A549 treated with CORT108297 at 1 μM for 4 hours (cell line): Measurements from ENCODE around the gene ZFYVE21. TPM values are rescaled to one million over a fixed set of nuclear protein-coding genes. Genes with fewer than 3 reads are reported as not detected.

Source experiments
- total RNA-seq: library from RNA; stranded (reverse); fragments of 200-300 nt; extraction: Qiagen RNA extraction; gene quantifications from 5 replicates; pipeline ENCODE4 v1.2.3, GENCODE V29; 2022

The ZFYVE21 gene
- total RNA-seq: 33.3 to 44.8 TPM (median 37.8 TPM) in 5 replicates

GRCh38 chr14:103715052-103716000, at the start of gene ZFYVE21, which contains the start of gene XRCC3:
ZFYVE21 (plus strand) TSS chr14:103715810; CDS start chr14:103715842, 32 bp downstream.
XRCC3 (minus strand) TSS chr14:103715451; CDS start chr14:103711087, 4,364 bp downstream.

Other genes with a start within 250 kb of the ZFYVE21 start
- gene CKB, start 193.0 kb upstream of the ZFYVE21 start, total RNA-seq: 65.2 to 111 TPM (median 100 TPM) in 5 replicates
- 15.7 to 32.6 TPM (median 29.5 TPM) in 5 replicates for gene TRMT61A, start 186.6 kb upstream of the ZFYVE21 start, total RNA-seq
- gene BAG5, start 153.2 kb upstream of the ZFYVE21 start, total RNA-seq: 20.9 to 24.1 TPM (median 23.2 TPM) in 5 replicates
- gene COA8, start 152.8 kb upstream of the ZFYVE21 start, total RNA-seq: 49.6 to 54.3 TPM (median 52.7 TPM) in 5 replicates
- gene KLC1, start 86.6 kb upstream of the ZFYVE21 start, total RNA-seq: 90.6 to 121 TPM (median 102 TPM) in 5 replicates
- gene XRCC3, start 359 bp upstream of the ZFYVE21 start, total RNA-seq: 28.4 to 33.0 TPM (median 29.8 TPM) in 5 replicates
- gene PPP1R13B, start 131.8 kb downstream of the ZFYVE21 start, total RNA-seq: 5.0 to 5.9 TPM (median 5.3 TPM) in 5 replicates
- gene TDRD9, start 212.6 kb downstream of the ZFYVE21 start, total RNA-seq: not detected in 5 replicates
- not detected in 5 replicates for gene RD3L, start 226.7 kb downstream of the ZFYVE21 start, total RNA-seq